Lower lobe of right lung (tissue), 2 donors: ENCODE data around the gene THOC1. TPM values are rescaled to one million over a fixed set of nuclear protein-coding genes. Genes with fewer than 3 reads are reported as not detected.

Source experiments
- ATAC-seq, 2 donors: fragments of 200-7000 bp; cut with Tn5 transposase; one replicate each; pipeline ENCODE4 v1.9.1; 2020 to 2022; ENCODE audit warnings: mild to moderate bottlenecking in 2 of 2, moderate library complexity in 2 of 2
- DNase-seq: peaks from one replicate; pipeline ENCODE4 v3.0.0-alpha.2; 2020
- H3K27ac ChIP-seq: fragments of 200-600 bp; one replicate; pipeline ENCODE4 v1.8.0; 2022
- H3K27me3 ChIP-seq: fragments of 200-600 bp; one replicate; pipeline ENCODE4 v1.8.0; 2022; ENCODE audit warnings: low read depth
- H3K36me3 ChIP-seq: fragments of 200-600 bp; one replicate; pipeline ENCODE4 v1.8.0; 2022; ENCODE audit warnings: mild to moderate bottlenecking
- H3K4me1 ChIP-seq: fragments of 200-600 bp; one replicate; pipeline ENCODE4 v1.8.0; 2022
- H3K4me3 ChIP-seq: fragments of 200-600 bp; one replicate; pipeline ENCODE4 v1.8.0; 2022; ENCODE audit warnings: mild to moderate bottlenecking
- H3K9me3 ChIP-seq: fragments of 200-600 bp; one replicate; pipeline ENCODE4 v1.8.0; 2022
- intact Hi-C: fragments of 100-400 bp; cut with DNase I; formaldehyde crosslinking; loops from one replicate; pipeline ENCODE4 v1.11.0; 2022
- total RNA-seq: library from RNA; stranded (reverse); fragmentation: NEBNext Ultra II Directional; extraction: Animal tissue kit (Norgen Biotek cat#: 25700); gene quantifications from one replicate; pipeline ENCODE4 v1.2.1, GENCODE V29; 2021
- TF ChIP-seq, protein P1 (sequence below): fragments of 200-600 bp; IDR thresholded peaks from one replicate; pipeline ENCODE4 v1.8.0; 2022; ENCODE audit warnings: antibody characterized with exemption, mild to moderate bottlenecking
- donor health status: DM: no; HTN: yes; CAD: no; lungs with severe emphysema.

The THOC1 gene
- total RNA-seq, 1 donor from 2014 or later: 31.1 TPM

DNA sequence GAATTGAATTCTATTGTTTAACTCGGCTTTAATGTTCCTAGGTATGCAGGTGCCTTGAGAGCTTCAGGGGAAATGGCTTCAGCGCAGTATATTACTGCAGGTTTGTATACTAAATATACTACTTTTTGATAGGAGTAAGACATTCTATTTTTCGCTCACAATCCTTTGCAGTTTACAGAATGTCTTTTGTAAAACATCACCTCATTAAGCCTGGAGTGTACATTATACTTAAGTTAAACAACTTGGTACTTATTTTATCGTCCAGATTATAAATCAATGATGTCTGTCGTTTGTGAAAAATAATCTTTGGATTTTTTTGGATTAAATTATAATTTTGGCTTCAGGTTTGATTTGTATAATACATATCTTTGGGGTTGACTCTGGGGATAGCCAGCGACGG, 75.0 kb downstream of the THOC1 start:
- no peak for ATAC-seq
- no peak overlapping the region for H3K27ac ChIP-seq
- no peak overlapping the region for H3K4me3 ChIP-seq
- H3K9me3 ChIP-seq: no peaks in the 10 kb centered on the region
- no peaks in the 10 kb centered on the region for H3K27me3 ChIP-seq
- no peaks in the 10 kb centered on the region for H3K4me1 ChIP-seq
- peaks cover 14% of the 10 kb centered on the region for H3K36me3 ChIP-seq
- TF ChIP-seq, protein P1, sequence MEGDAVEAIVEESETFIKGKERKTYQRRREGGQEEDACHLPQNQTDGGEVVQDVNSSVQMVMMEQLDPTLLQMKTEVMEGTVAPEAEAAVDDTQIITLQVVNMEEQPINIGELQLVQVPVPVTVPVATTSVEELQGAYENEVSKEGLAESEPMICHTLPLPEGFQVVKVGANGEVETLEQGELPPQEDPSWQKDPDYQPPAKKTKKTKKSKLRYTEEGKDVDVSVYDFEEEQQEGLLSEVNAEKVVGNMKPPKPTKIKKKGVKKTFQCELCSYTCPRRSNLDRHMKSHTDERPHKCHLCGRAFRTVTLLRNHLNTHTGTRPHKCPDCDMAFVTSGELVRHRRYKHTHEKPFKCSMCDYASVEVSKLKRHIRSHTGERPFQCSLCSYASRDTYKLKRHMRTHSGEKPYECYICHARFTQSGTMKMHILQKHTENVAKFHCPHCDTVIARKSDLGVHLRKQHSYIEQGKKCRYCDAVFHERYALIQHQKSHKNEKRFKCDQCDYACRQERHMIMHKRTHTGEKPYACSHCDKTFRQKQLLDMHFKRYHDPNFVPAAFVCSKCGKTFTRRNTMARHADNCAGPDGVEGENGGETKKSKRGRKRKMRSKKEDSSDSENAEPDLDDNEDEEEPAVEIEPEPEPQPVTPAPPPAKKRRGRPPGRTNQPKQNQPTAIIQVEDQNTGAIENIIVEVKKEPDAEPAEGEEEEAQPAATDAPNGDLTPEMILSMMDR: no peak
- no peak for DNase-seq
- intact Hi-C loops: no loop called here

DNA sequence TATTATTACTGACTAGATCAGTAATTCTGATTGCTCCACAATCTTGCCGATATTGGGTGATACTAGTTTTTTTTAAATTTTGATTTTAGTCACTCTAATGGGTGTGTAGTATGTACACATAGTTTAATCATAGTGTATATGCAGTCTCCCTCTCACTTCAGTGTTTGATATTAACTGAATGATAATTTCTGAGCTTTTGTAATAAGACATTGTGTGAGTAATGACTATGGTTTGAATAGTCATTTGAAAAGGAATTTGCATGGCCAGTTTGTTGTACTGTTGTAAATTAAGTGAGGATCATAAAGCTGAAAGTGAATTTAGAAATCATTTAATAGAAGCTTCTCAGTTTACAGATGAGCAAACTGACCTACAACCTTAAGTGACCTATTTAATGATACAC, 76.1 kb downstream of the THOC1 start:
- intact Hi-C loops: no loop called here
- no peak overlapping the region for H3K4me3 ChIP-seq
- H3K4me1 ChIP-seq: no peaks in the 10 kb centered on the region
- no peak overlapping the region for H3K27ac ChIP-seq
- no peaks in the 10 kb centered on the region for H3K27me3 ChIP-seq
- H3K36me3 ChIP-seq: peaks cover 4% of the 10 kb centered on the region
- no peak for ATAC-seq
- no peaks in the 10 kb centered on the region for H3K9me3 ChIP-seq
- DNase-seq: no peak
- TF ChIP-seq, protein P1: no peak

DNA sequence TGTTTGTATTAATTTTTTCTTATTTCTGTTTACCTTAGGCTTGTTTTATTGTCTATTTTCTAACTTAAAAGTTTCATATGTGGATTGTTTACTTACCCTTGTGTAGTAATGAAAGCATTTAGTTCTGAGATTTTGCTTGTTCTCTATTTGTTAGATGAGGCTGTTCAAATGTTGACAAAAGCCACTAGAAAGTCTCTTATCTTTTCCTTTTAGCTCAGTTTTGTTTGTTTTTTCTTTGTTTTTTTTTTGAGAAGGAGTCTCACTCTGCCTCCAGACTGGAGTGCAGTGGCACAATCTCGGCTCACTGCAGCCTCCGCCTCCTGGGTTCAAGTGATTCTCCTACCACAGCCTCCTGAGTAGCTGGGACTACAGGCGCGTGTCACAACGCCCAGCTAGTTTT, 78.6 kb downstream of the THOC1 start:
- TF ChIP-seq, protein P1: no peak
- Histone ChIP-seq H3K27me3 (no peaks in the 10 kb centered on the region), H3K4me3 (no peak overlapping the region), H3K9me3 (no peaks in the 10 kb centered on the region), H3K27ac (no peak overlapping the region), H3K36me3 (peaks cover 20% of the 10 kb centered on the region), H3K4me1 (no peaks in the 10 kb centered on the region)
- DNase-seq (no peak), ATAC-seq (peak in 1 of 2 donors; percentile 72)
- intact Hi-C loops: no loop called here

DNA sequence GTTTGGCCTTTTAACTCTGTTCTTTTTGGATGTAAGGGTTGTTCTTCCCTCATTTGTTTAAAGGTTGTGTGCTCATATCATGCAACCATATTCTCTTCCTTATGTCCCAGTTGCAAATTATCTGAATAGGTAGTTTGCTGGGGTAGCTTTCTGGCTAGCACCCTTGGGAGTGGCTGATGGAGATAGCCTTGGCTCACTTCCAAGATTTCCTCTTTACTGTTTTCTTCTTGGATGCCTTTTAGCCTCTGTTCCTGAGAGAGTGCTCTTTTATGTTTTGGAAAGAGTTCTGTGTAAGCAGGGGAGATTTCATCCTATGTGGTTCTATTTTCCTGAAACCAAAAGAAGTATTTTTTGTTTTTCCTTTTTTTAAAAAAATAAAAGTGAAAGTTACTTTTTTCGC, 84.1 kb downstream of the THOC1 start:
- H3K4me3 ChIP-seq: no peak overlapping the region
- no peak for ATAC-seq
- H3K9me3 ChIP-seq: no peaks in the 10 kb centered on the region
- TF ChIP-seq, protein P1: no peak
- H3K27me3 ChIP-seq: no peaks in the 10 kb centered on the region
- no peak overlapping the region for H3K27ac ChIP-seq
- peaks cover 56% of the 10 kb centered on the region for H3K36me3 ChIP-seq
- intact Hi-C loops: no loop called here
- H3K4me1 ChIP-seq: no peaks in the 10 kb centered on the region
- DNase-seq: no peak

- TF ChIP-seq, protein P1: no peak
- no peak overlapping the region for H3K27ac ChIP-seq
- no peaks in the 10 kb centered on the region for H3K27me3 ChIP-seq
- no peaks in the 10 kb centered on the region for H3K9me3 ChIP-seq
- intact Hi-C loops: no loop called here
- no peak overlapping the region for H3K4me3 ChIP-seq
- H3K36me3 ChIP-seq: peaks cover 64% of the 10 kb centered on the region
- ATAC-seq (no peak), DNase-seq (no peak)
- no peaks in the 10 kb centered on the region for H3K4me1 ChIP-seq
These were observed 86.1 kb downstream of the THOC1 start for GRCh38 chr18:181711-182110.

- H3K4me1 ChIP-seq: no peaks in the 10 kb centered on the region
- no peaks in the 10 kb centered on the region for H3K27me3 ChIP-seq
- DNase-seq (no peak), ATAC-seq (no peak)
- no peak overlapping the region for H3K4me3 ChIP-seq
- peaks cover 46% of the 10 kb centered on the region for H3K36me3 ChIP-seq
- no peak overlapping the region for H3K27ac ChIP-seq
- no peaks in the 10 kb centered on the region for H3K9me3 ChIP-seq
- intact Hi-C loops: no loop called here
- TF ChIP-seq, protein P1: no peak
These were observed 88.3 kb downstream of the THOC1 start for GRCh38 chr18:179499-179898.
